Brain microvascular endothelial cell (primary cell): ENCODE results near the gene MYLK4.

ENCODE experiments used
- DNase-seq: peaks from one replicate; pipeline ENCODE4 v3.0.0-alpha.2; 2020
- H3K27ac ChIP-seq: fragments of 250-450 bp; sonication (Bioruptor Pico); 2 replicates; pipeline ENCODE4 v1.5.1; 2020; ENCODE audit warnings: mild to moderate bottlenecking, moderate library complexity
- H3K27me3 ChIP-seq: fragments of 250-450 bp; sonication (Bioruptor Pico); replicated peaks from 2 replicates; pipeline ENCODE4 v1.5.1; 2020; ENCODE audit warnings: mild to moderate bottlenecking
- H3K36me3 ChIP-seq: fragments of 250-450 bp; sonication (Bioruptor Pico); replicated peaks from 2 replicates; pipeline ENCODE4 v1.5.1; 2020; ENCODE audit warnings: mild to moderate bottlenecking
- H3K4me3 ChIP-seq: 2 replicates; pipeline ENCODE4 v1.5.1; 2011; ENCODE audit warnings: low read depth, mild to moderate bottlenecking, control low read depth, low read length, moderate library complexity
- in situ Hi-C: cut with HindIII; loops from 2 replicates; pipeline ENCODE4 v1.10.0; 2017; ENCODE audit warnings: low sequenced_read_pairs, low pct_ligation_motif_present
- TF ChIP-seq, protein P1 (sequence below): IDR thresholded peaks from 2 replicates; pipeline ENCODE4 v1.5.1; 2011; ENCODE audit warnings: low read depth, mild to moderate bottlenecking, moderate library complexity, low read length, control low read depth, inconsistent platforms; ENCODE audit errors: missing control alignments

MYLK4 gene

DNA sequence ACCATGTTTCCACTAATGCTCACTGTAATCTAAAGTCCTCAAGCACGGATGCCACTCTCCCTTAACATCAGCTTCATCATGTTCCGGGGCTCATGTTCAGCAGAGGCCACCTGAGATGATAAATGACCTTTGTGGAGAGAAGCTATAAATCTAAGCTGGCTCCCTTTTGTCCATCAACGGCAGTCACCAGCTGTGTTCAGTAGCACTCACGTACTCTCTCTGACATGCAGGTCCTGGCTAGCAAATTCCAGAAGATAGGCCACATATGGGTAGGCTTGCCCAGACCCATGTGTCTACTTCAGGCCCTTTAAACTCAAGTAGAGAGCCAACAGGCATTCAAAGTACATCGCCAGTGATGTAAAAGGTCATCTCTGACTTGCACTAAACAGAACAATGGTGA, 38.6 kb downstream of the MYLK4 start:
- TF ChIP-seq, protein P1, sequence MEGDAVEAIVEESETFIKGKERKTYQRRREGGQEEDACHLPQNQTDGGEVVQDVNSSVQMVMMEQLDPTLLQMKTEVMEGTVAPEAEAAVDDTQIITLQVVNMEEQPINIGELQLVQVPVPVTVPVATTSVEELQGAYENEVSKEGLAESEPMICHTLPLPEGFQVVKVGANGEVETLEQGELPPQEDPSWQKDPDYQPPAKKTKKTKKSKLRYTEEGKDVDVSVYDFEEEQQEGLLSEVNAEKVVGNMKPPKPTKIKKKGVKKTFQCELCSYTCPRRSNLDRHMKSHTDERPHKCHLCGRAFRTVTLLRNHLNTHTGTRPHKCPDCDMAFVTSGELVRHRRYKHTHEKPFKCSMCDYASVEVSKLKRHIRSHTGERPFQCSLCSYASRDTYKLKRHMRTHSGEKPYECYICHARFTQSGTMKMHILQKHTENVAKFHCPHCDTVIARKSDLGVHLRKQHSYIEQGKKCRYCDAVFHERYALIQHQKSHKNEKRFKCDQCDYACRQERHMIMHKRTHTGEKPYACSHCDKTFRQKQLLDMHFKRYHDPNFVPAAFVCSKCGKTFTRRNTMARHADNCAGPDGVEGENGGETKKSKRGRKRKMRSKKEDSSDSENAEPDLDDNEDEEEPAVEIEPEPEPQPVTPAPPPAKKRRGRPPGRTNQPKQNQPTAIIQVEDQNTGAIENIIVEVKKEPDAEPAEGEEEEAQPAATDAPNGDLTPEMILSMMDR: no peak
- H3K36me3 ChIP-seq: no peaks in the 10 kb centered on the region
- H3K27me3 ChIP-seq: no peaks in the 10 kb centered on the region
- no peak overlapping the region for H3K27ac ChIP-seq
- no peak overlapping the region for H3K4me3 ChIP-seq
- DNase-seq: no peak
- in situ Hi-C loops: no loop called here

DNA sequence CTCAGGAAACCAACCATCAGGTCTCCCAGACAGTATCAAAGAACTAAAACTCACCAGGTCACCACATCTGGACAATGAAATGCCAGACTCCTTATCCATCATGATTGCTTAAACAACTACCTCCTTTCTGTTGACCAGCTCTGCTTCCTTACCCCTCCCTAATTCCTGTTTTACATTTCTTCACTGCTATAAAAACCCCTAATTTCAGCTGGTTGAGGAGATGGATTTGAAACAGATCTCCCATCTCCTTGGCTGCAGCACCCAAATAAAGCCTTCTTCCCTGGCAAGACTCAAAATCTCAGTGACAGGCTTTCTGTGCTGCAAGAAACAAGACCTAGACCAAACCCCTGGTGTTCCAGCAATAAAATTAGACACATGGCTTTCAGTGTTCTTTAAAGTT, 40.3 kb downstream of the MYLK4 start:
- Histone ChIP-seq H3K36me3 (no peaks in the 10 kb centered on the region), H3K27ac (no peak overlapping the region), H3K4me3 (no peak overlapping the region), H3K27me3 (no peaks in the 10 kb centered on the region)
- TF ChIP-seq, protein P1: no peak
- in situ Hi-C loops: no loop called here
- DNase-seq: no peak

DNA sequence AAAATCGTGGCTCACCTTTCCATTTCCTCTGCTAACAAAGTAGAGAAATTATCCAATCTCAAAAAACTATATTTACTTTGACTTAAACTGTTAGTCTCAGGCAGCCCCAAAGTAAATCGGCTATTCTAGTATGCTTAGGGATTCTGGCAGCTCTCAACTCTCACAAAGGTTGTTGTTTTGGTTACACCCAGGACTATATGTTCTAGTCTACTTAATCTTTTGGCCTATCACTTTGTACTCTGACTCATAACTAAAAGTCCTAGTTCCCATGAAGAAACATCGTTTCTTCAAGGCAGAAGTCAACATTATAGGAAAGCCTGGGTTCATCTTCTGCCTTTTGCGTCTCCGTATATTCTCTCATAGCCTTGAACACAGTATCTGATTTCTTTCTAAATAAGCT, 42.3 kb downstream of the MYLK4 start:
- Histone ChIP-seq H3K27me3 (no peaks in the 10 kb centered on the region), H3K27ac (no peak overlapping the region), H3K36me3 (no peaks in the 10 kb centered on the region), H3K4me3 (no peak overlapping the region)
- in situ Hi-C loops: no loop called here
- DNase-seq: peak; percentile 10
- TF ChIP-seq, protein P1: no peak

DNA sequence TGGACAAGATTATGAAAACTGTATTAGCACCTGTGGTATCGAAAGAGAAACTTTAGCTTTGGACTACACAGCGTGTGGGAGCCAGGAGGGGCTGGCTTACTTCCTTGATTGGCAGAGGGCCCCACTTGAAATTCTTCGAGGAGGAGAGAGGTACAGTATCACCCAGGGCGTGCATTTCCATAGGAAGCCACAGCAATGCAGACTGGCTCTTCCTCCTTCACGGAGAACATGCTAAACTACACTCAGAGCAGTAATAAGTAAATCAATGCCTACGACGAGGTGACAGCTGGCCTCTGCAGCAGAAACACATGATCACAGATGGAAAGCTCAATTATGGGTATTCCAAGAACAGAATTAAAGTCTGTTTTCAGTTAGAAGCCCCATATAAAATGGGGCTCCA, 44.2 kb downstream of the MYLK4 start:
- Histone ChIP-seq H3K27me3 (no peaks in the 10 kb centered on the region), H3K36me3 (no peaks in the 10 kb centered on the region), H3K4me3 (no peak overlapping the region), H3K27ac (no peak overlapping the region)
- in situ Hi-C loops: no loop called here
- DNase-seq: no peak
- TF ChIP-seq, protein P1: no peak

DNA sequence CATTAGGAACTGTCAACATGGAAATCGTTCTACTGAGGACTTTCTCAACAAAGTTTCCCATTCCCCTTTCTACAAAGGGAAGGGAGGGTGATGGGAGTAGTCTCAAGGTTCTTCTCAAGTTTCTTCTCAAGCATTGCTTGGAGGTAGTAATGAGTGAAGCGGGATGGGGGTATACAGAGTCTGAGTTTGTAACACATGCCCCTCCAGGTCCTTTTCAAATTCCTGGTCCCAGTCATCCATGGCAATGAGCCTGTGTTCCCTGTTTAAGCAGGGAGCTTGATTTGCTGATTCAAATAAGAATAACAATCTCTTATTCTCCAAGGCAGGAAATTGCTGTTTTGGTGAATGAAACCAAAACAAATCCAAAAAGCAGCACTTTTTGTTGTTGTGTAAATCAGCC, 45.5 kb downstream of the MYLK4 start:
- TF ChIP-seq, protein P1: no peak
- no peak overlapping the region for H3K27ac ChIP-seq
- H3K4me3 ChIP-seq: no peak overlapping the region
- H3K27me3 ChIP-seq: no peaks in the 10 kb centered on the region
- in situ Hi-C loops: no loop called here
- DNase-seq: no peak
- H3K36me3 ChIP-seq: no peaks in the 10 kb centered on the region

DNA sequence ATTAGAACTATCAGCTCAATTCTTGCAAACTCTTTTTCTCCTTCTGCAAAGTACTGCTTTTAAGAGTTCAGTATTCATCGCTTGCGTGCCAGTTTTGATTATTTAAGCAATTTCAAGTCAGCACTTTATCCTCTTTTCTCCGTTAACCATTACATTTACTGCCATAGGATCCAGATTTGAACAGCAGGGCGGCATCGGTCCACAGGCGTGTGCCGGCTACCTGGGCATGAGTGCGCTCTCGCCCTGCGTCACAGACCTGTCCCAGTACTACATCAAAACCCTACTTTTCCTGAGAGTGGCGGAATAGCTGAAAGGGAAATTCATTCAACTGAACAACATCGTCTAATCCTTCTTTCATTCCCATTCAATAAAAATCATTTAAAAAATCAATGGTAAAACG, 53.4 kb downstream of the MYLK4 start:
- H3K27me3 ChIP-seq: no peaks in the 10 kb centered on the region
- TF ChIP-seq, protein P1: peak; percentile 22
- no peaks in the 10 kb centered on the region for H3K36me3 ChIP-seq
- no peak overlapping the region for H3K27ac ChIP-seq
- in situ Hi-C loops: no loop called here
- no peak overlapping the region for H3K4me3 ChIP-seq
- no peak for DNase-seq
